HG02970 (cell line): Measurements from ENCODE around the gene PER3.

Experiments used
- ATAC-seq: cut with Tn5 transposase; IDR thresholded peaks from one replicate; pipeline ENCODE4 v1.9.1; 2021; ENCODE audit warnings: mild to moderate bottlenecking, moderate library complexity, moderate number of reproducible peaks; ENCODE audit not compliant: unreplicated experiment, low FRiP score

PER3 gene

DNA sequence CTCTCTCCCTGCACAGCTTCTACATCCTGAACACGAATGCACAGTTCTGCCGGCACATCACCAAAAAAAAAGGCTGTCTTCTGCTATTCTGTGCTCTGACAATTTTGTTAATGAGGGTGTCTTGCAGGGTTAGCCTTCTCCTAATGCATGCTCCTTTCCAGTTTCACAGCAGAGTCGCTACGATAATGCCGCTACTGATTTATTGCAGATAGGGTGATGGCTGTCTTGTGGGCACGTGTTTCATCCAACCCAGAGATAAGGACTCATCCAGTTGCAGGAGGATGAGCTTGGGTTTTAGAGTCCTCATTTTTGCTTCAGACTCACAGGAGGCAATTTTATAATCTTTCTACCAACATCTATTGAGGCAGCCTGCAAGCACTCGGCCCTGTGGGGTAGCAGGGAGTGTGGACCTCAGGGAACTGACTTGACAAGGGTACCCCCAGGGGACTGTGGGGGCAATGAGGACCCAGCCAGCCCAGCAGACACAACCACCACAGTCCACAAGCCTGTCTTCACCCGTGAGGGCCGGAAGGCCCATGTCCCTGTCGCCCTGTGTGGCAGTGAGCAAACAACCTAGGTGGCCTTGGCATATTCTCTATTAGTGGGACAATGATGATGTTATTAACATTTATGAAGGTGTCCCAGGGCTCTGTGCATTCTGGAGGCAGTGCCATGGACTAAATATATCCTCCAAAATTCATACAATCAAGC is 84.1 kb downstream of the PER3 start:
- no peak for ATAC-seq

DNA sequence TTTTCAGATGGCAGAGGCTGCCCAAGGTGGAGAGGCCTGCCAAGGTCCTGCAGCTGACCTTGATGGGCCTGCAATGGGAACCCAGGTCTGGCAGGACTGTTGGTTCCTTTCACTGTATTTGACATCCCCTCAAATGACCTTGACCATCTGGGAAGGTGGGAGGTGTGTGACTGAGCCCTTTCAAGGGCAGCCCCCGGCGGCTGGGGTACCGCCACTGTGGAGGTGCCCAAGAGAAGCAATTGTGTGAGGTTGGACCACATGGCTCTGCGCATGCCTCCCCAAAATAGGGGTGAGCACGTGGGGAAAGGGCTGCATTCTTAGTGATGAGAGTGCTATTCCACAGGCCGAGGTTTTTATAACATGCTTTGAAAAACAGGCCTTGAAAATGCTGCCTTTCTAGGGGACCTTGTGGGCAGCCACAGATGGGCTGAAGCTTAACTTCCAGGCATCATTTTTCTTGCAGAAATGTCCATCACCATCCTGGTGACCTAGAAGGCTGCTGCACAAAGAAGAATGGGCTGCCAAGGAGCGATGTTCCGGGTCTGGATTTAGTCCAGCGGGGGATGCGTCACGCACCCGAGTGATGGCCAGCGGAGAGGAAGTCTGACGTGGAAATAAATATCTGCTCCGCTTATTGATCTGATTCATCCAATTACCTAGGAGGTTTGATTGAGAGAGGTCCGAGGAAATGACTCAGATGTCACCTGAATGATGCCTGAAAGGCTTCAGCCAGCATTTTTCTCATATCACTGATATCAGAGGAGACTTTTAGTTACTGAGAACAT is 85.2 kb downstream of the PER3 start:
- ATAC-seq = no peak

DNA sequence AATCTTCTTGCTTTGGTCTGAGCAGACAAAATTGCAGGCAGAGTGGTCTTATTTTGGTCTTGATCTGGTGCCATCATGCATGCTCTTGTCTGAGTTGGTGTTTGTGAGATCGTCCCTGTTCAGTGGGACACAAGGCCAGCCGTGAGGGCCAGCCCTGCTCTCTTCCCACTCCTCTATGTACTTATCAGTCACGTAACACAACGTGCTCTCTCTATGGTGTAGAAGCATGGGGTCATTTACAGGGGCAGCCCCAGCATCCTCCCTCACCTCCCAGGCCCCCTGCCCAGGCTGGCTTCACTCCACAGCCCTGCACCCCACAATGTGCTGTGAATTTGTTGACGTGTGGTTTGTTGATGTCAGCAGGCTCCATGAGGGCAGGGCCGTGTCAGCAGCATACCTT is 87.0 kb downstream of the PER3 start:
- ATAC-seq = no peak

DNA sequence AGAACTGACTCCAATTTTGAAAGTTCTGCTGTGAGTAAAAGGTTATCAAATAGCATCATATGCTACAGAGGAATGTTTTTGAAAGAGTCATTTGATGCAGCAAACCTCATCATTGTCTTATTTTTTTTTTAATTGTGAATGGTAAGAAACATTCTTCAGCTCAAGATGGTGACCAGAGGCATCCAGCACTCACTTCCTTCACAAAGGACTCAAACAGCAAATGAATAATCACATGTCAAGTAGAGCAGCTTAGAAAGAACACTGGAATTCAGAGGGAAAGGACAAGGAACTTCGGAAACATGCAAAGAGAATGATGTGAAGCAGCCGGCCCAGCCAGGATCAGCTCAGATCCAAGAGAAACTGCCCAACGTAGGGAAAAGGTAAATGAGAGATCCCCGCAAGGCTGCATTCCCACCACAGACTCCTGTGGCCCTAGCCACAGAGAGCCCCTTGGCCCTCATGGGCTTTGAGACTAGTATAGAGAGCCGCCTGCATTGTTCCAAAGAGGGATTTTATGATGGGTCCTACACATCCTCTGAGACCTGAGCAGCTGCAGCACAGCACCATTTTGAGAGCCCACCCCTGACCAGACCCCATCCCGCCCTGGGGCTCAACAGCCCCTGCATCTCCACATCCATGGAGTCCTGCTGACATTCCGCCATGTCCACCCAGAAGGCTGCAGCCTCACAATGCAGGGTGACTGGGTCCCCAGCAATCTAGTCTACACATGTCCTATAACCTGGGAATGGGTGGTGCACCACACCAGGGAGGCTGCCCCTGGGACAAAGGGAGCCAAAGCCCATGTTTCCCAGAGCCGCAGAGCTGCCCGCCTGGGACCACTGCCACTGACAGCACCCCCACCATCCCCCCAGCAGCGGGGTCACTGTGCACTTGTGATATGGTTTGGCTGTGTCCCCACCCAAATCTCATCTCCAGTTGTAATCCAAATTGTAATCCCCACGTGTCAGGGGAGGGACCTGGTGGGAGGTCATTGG is 90.0 kb downstream of the PER3 start:
- no peak for ATAC-seq

DNA sequence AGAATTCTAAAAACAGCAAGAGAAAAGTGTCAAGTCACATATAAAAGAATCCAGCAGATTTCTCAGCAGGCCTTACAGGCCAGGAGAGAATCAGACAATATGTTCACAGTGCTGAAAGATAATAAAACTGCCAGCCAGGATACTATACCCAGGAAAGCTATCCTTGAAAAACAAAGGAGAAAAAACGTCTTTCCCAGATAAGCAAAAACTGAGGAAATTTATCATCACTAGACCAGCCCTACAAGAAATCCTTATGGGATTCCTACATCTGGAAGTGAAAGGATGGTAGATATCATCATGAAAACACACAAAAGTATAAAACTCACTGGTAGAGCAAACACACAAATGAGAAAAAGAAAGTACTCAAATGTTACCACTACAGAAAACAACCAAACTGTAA is 93.9 kb downstream of the PER3 start:
- no peak for ATAC-seq

DNA sequence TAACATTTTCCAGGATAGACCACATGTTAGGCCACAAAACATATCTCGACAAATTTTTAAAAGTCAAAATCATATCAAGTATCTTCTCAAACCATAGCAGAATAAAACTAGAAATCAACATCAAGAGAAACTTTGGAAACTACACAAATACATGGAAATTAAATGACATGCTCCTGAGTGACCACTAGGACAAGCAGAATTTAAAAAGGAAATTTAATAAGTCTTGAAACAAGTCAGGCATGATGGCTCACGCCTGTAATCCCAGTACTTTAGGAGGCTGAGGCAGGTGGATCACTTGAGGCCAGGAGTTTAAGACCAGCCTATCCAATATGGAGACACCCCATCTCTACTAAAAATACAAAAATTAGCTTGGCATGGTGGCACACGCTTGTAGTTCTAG is 95.1 kb downstream of the PER3 start:
- ATAC-seq = no peak

DNA sequence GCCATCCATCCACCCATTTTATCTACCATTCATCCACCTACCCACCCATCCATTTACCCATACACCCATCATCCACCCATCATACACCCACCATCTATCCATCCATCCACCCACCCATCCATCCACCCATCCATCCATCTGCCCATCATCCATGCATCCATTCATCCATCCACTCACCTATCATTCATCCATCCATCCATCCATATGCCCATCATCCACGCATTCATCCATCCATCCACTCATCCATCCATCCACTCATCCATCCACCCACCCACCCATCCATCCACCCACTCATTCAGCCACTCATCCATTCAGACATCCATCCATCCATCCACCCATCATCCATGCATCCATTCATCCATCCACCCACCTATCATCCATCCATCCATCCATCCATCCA is 100.7 kb downstream of the PER3 start:
- no peak for ATAC-seq

DNA sequence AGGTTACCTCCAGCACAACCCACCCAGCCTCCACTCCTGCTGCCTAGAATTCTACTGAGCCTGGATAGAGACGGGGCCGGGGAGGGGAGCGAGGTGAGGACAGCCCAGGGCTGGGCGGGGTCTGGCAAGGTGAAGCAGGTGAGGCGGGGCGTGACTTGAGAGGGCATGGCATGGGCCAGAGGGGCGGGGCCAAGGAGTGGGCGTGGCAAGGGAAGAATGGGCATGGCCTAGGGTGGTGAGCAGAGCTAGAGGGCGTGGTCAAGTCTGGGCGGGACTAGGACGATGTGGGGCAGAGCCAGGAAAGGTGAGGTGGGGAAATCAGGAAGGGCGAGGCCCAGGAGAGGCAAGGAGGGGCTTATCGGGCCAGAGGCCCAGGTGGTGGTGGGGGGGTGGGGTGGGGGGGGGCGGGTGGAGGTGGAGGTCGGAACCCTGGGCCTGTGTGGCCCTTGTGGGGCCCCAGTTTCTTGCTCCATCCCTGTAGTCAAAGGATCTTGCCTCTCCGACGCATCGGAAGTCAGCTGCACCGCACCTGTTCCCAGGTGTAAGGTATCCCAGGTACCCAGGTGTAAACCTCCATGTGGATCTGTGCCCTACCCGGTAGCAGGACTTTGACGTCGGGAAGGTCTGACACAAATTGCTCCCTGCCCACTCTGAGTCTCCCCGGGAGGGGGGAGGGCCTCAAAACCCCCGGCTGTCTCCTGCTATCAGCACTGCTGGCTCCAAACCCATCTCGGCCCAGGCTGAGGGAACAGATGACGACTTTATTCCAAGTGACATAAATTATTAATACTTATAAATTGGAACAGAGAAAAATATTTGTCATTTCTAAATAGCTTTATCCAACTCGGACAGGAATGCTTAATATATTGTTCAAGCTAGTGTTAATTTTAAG is 101.7 kb downstream of the PER3 start:
- no peak for ATAC-seq

DNA sequence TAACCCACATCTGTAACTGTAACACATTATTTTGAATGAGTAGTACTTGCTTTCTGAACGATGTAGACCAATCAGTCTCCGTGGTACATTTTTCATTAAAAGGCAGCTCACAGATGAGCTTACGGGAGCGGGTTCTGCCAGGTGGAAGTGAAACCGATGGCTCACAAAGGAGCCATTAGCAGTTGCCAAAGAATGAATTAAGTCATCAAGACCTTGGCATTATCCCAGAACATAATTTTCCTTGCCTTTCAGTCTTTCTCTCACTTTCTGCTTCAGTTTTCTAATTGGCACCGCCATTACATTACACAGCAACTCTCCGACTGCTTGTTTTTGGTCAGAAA is 102.3 kb downstream of the PER3 start:
- ATAC-seq = no peak

DNA sequence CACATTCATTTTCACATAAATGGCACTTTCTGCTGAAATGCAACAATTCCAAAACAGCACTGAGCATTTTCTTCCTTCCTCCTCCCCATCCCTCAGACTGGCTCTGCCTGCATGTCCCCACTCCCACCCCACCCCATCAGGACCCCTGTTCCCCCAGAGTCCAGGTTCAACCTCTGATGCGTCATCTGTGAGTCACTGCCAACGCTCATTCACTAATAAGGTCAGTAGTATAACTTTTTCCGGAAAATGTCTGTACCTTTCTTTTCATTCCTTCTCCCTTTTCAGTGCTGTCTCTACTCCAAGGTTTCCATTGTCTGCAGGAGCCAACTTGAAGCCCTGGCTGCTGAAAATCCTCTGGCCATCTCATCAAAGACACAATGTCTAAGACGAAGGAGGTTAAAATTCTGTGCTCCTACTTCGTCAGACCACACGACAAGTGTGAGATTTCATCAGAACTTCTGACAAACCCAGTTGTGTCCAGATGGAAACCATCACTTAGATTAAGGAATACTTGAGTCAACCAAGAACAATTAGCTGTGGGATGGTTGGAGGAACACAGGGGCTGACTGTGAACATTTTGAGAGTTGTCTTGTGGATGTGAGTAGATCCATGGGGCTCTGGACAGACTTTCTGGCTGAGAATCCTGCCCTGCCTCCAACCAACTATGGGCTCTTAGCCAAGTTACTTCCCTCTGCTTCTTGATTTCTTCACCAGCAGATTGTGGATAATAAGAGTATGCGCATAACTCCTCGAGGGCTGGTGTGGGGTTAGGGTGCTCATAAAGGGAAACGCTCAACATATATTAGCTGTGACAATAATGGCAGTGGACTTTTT is 104.4 kb downstream of the PER3 start:
- no peak for ATAC-seq

DNA sequence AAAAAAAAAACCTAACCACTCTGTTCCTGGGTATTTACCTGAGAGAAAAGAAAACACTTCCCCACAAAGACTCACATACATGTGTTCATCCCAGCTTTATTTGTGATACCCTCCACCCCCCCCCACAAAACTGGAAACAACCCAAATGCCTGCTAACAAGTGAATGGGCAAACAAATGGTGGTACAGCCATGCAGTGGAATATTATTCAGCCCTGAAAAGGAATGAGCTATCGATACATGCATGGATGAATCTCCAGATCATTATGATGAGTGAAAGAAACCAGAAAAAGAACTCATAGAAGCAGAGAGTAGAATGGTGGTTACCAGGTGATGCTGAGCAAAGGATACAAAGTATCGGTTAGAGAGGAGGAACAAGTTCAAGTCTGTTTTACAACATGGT is 106.8 kb downstream of the PER3 start:
- ATAC-seq = no peak

DNA sequence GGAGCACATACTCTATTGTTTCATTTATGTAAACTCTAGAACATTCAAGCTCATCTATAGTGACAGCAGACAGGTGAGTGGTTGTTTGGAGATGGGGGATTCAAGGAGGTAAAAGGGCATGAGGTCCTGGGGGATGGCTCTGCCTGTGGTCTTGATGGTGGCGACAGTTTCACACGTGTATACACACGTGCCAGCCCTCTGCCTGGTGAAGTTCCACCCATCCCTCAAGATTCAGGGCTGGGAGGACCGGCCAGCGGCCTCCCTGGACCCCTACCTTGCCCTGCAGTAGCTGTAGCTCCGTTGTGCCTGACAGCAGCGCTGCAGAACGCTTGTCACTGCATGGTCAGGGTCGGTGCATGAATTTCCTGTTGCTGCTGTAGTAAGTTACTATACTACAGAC is 107.7 kb downstream of the PER3 start:
- ATAC-seq = no peak

DNA sequence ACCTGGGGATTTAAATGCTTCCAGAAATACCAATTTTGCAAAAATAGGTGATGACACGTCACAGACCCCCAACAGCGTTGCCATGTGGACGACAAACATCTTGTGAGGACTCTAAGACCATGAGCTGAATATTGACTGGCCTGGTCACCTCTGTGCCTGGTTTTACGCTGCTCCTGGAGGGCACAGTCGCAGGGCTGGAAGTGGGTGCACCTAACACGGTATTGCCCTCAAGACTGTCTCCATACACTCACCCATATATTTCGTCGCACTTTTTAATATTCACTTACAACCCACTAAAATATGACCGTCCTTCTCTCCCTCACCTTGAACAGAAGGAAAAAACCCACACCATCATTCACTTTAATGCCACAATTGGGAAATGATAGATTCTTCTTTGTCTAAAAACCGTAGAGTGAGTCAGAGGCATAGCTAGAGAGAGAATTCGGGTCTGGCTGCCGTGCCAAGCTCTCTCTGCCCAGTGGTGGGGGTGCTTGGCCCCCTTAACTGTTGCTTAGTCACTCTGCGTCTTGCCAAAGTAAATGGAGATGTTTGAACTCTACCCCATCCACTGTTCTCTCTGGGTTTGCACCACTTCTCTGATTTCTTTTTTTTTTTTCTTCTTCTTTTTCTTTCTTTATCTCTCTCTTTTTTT is 109.6 kb downstream of the PER3 start:
- ATAC-seq = no peak
